Mesenchymal stem cell (in vitro differentiated cells and primary cell): ENCODE data around the gene ITIH3.

Source experiments
- DNase-seq: peaks from one replicate; pipeline ENCODE4 v3.0.0-alpha.2; 2013
- H2AFZ ChIP-seq: one replicate; pipeline ENCODE4 v1.6.1; 2013; ENCODE audit warnings: low read depth, mild to moderate bottlenecking, control low read depth, inconsistent platforms, low read length, moderate library complexity
- H2AK5ac ChIP-seq: 2 replicates; pipeline ENCODE4 v1.6.1; 2013; ENCODE audit warnings: low read length, moderate library complexity, mild to moderate bottlenecking, inconsistent platforms; ENCODE audit not compliant: severe bottlenecking
- H2BK120ac ChIP-seq: one replicate; pipeline ENCODE4 v1.6.1; 2013; ENCODE audit warnings: low read depth, mild to moderate bottlenecking, inconsistent platforms, low read length, moderate library complexity
- H2BK12ac ChIP-seq, 2 experiments: one replicate each; pipeline ENCODE4 v1.6.1; 2013; ENCODE audit warnings: inconsistent platforms in 2 of 2, low read length in 2 of 2, mild to moderate bottlenecking in 2 of 2, moderate library complexity in 2 of 2, control low read depth in 1 of 2
- H2BK15ac ChIP-seq: one replicate; pipeline ENCODE4 v1.6.1; 2013; ENCODE audit warnings: mild to moderate bottlenecking, low read depth, inconsistent platforms; ENCODE audit not compliant: poor library complexity, severe bottlenecking
- H2BK5ac ChIP-seq: 2 replicates; pipeline ENCODE4 v1.6.1; 2013; ENCODE audit warnings: low read depth, mild to moderate bottlenecking, low read length, control low read depth, inconsistent platforms; ENCODE audit not compliant: poor library complexity, severe bottlenecking
- H3K14ac ChIP-seq, 2 experiments: one replicate each; pipeline ENCODE4 v1.6.1; 2013; ENCODE audit warnings: inconsistent platforms in 2 of 2, low read length in 2 of 2, control low read depth in 1 of 2, mild to moderate bottlenecking in 1 of 2, moderate library complexity in 1 of 2
- H3K18ac ChIP-seq, 2 experiments: one replicate each; pipeline ENCODE4 v1.6.1; 2013; ENCODE audit warnings: inconsistent platforms in 2 of 2, low read length in 2 of 2, control low read depth in 1 of 2, low read depth in 1 of 2, mild to moderate bottlenecking in 1 of 2
- H3K23ac ChIP-seq, 2 experiments: one replicate each; pipeline ENCODE4 v1.6.1; 2013; ENCODE audit warnings: inconsistent platforms in 2 of 2, low read length in 2 of 2, mild to moderate bottlenecking in 2 of 2, moderate library complexity in 2 of 2, control low read depth in 1 of 2
- H3K27ac ChIP-seq: 2 replicates; pipeline ENCODE4 v1.5.1; 2013; ENCODE audit warnings: mild to moderate bottlenecking, moderate library complexity, low read length, control low read depth, inconsistent platforms; ENCODE audit not compliant: poor library complexity, severe bottlenecking
- H3K27me3 ChIP-seq, 2 experiments: 2 replicates each; pipeline versions ENCODE4 v1.6.1 to v1.7.0; 2013; ENCODE audit warnings: low read length in 2 of 2, mild to moderate bottlenecking in 2 of 2, moderate library complexity in 2 of 2, control low read depth in 1 of 2, inconsistent platforms in 1 of 2; ENCODE audit not compliant: control insufficient read depth in 1 of 2, insufficient read depth in 1 of 2
- H3K36me3 ChIP-seq, 2 experiments: 2 replicates each; pipeline versions ENCODE4 v1.6.1 to v1.7.0; 2013; ENCODE audit warnings: low read length in 2 of 2, control low read depth in 1 of 2, inconsistent platforms in 1 of 2, low read depth in 1 of 2, mild to moderate bottlenecking in 1 of 2; ENCODE audit not compliant: insufficient read depth in 2 of 2, control insufficient read depth in 1 of 2
- H3K4ac ChIP-seq, 2 experiments: one replicate each; pipeline ENCODE4 v1.6.1; 2013; ENCODE audit warnings: inconsistent platforms in 2 of 2, low read length in 2 of 2, mild to moderate bottlenecking in 2 of 2, moderate library complexity in 2 of 2, control low read depth in 1 of 2, low read depth in 1 of 2
- H3K4me1 ChIP-seq: 2 replicates; pipeline ENCODE4 v1.6.1; 2013; ENCODE audit warnings: low read depth, low read length, control low read depth; ENCODE audit not compliant: control insufficient read depth, insufficient read depth
- H3K4me2 ChIP-seq: 2 replicates; pipeline ENCODE4 v1.6.1; 2013; ENCODE audit warnings: low read length, mild to moderate bottlenecking, inconsistent platforms; ENCODE audit not compliant: poor library complexity, severe bottlenecking
- H3K4me3 ChIP-seq, 2 experiments: 2 replicates each; pipeline versions ENCODE4 v1.5.1 to v1.7.0; 2013; ENCODE audit warnings: low read length in 2 of 2, mild to moderate bottlenecking in 2 of 2, control low read depth in 1 of 2, low read depth in 1 of 2; ENCODE audit not compliant: insufficient read depth in 1 of 2
- H3K79me1 ChIP-seq: replicated peaks from 2 replicates; pipeline ENCODE4 v1.6.1; 2013; ENCODE audit warnings: mild to moderate bottlenecking, control low read depth, low read length, inconsistent platforms; ENCODE audit not compliant: poor library complexity, severe bottlenecking
- H3K9ac ChIP-seq: 2 replicates; pipeline ENCODE4 v1.7.0; 2013; ENCODE audit warnings: mild to moderate bottlenecking, low read length, moderate library complexity
- H3K9me3 ChIP-seq: 2 replicates; pipeline ENCODE4 v1.7.0; 2013; ENCODE audit warnings: mild to moderate bottlenecking, low read length; ENCODE audit not compliant: control insufficient read depth
- H4K8ac ChIP-seq: one replicate; pipeline ENCODE4 v1.6.1; 2013; ENCODE audit warnings: inconsistent platforms, mild to moderate bottlenecking, low read length, moderate library complexity
- H4K91ac ChIP-seq: one replicate; pipeline ENCODE4 v1.6.1; 2013; ENCODE audit warnings: mild to moderate bottlenecking, low read length, inconsistent platforms
- WGBS: methylation state at CpG from one replicate; pipeline ENCODE4 v1.1.7; 2013; ENCODE audit warnings: mixed read lengths; 5-methylcytosine and 5-hydroxymethylcytosine counted together

The ITIH3 gene

DNA sequence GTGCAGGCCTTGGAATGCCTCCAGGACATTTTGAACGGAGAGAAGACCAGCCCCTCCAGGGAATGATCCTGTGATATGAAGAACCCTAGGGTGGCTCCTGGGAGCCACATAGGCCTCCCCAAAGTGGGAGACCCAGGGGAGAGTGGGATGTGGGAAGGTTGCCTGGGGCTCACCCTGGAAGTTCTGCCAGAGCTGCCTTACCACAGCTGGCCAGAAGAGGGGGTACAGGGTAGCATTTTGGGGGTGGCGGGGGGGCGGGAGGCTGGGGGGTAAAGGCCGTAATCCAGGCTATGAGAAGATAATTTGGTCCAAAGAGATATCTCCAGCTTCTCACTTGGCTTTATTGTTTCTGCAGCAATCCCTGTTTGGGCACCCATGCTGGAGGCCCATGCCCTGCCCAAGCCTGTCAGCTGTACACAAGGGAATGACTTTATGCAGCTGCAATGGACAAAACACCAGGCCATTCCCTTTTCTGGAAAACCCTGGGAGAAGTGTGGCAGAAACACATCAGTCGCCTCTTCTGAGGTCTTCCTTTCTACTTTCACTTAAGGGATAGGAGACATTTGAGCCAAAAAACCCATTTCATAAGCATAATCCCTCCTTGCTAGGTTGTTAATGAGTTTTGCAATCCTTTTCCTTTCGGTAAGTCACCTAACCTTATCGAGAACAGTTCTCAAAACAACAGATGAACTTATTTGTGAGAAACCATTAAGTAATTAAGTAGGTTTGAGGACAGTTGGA is 51.3 kb downstream of the ITIH3 start:
- Histone ChIP-seq H3K4ac (no peak overlapping the region), H3K27ac (no peak overlapping the region), H3K79me1 (no peaks in the 10 kb centered on the region), H3K9me3 (no peaks in the 10 kb centered on the region), H2AFZ (no peak overlapping the region), H3K36me3 (peaks cover 44 to 55% of the 10 kb centered on the region in 2 experiments), H3K4me2 (no peak overlapping the region), H3K27me3 (no peaks in the 10 kb centered on the region), H3K4me1 (peaks cover 10% of the 10 kb centered on the region), H3K23ac (peak overlapping the region in 1 of 2 experiments; percentile 27), H4K8ac (no peak overlapping the region), H3K9ac (peak overlapping the region; percentile 17), H2BK5ac (no peak overlapping the region), H2AK5ac (no peak overlapping the region), H3K14ac (no peak overlapping the region), H2BK12ac (no peak overlapping the region), H4K91ac (no peak overlapping the region), H2BK15ac (no peak overlapping the region), H3K4me3 (no peak overlapping the region), H2BK120ac (no peak overlapping the region), H3K18ac (no peak overlapping the region)
- 84% methylated on average over 6 of the region's 7 CpGs for WGBS
- DNase-seq, result no peak

DNA sequence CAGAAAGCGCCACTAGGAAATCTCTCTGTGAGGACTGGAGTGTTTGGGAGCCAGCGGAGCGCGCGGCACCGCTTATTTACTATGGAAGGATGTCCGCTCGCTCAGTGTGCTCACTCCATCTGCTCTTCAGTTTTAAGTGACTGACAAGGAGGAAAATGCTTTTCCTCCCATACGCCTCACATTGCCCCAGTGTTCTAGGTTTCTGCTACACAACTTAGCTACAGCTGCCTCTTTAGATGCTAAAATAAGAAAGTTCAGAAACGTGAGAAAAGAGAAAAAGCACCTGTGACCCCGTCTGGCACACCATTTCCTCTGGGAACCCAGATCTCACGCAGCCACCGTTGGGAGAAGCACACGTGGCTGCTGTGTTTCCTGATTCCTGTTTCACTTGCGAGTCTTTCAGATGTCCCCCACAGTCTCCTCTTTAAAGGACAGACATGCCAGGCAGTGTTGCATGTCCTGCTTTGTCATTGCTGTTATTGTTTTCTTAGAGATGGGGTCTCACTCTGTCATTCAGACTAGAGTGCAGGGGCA is 51.9 kb downstream of the ITIH3 start:
- peaks cover 47 to 54% of the 10 kb centered on the region in 2 experiments for H3K36me3 ChIP-seq
- H2AFZ ChIP-seq, result no peak overlapping the region
- H3K23ac ChIP-seq, result no peak overlapping the region
- H3K27ac ChIP-seq, result no peak overlapping the region
- H3K9ac ChIP-seq, result no peak overlapping the region
- H3K4me3 ChIP-seq, result no peak overlapping the region
- H3K9me3 ChIP-seq, result no peaks in the 10 kb centered on the region
- no peak overlapping the region for H2BK120ac ChIP-seq
- no peak overlapping the region for H4K91ac ChIP-seq
- H2AK5ac ChIP-seq, result no peak overlapping the region
- no peaks in the 10 kb centered on the region for H3K27me3 ChIP-seq
- H2BK5ac ChIP-seq, result no peak overlapping the region
- peaks cover 4% of the 10 kb centered on the region for H3K4me1 ChIP-seq
- no peak overlapping the region for H3K18ac ChIP-seq
- H3K14ac ChIP-seq, result no peak overlapping the region
- no peak overlapping the region for H3K4me2 ChIP-seq
- H4K8ac ChIP-seq, result no peak overlapping the region
- no peak overlapping the region for H3K4ac ChIP-seq
- no peak overlapping the region for H2BK15ac ChIP-seq
- no peaks in the 10 kb centered on the region for H3K79me1 ChIP-seq
- no peak overlapping the region for H2BK12ac ChIP-seq
- no peak for DNase-seq
- 79% methylated on average over 14 of the region's 15 CpGs for whole genome bisulfite sequencing

DNA sequence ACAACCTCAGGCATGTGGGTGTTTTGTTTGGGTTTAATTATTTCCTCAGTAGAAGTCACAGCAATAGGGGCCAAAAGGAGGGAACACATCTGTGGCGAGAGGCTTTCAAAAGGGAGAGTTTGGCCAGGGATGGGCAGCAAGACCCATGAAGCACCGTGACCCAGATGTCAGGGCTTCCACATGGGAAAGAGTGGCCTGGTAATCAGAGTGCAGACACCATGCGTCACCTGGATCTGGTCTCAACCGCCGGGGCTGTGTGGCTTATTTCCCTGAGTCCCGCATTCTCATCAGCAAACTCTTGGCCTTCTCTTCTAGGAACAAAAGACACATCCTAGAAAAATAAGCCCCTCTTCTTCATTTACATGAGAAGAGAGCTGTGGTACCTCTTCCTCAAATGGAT is 52.6 kb downstream of the ITIH3 start:
- H3K27me3 ChIP-seq, result no peaks in the 10 kb centered on the region
- no peak for DNase-seq

DNA sequence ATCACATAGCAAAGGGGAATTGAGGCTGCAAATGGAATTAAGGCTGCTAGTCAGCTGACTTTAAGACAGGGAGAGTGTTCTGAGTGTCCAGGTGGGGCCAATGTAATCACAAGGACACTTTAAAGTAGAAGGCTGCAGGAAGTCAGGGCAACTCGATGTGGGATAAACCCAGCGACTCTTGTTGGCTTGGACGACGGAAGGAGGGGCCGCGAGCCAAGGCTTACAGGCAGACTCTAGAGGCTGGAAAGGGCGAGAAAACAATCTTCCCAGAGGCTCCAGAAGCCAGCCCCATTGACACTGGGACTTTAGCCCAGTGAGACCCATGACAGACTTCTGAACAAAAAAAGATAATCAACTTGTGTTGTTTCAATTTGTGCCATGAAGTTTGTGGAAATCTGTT is 53.1 kb downstream of the ITIH3 start:
- Histone ChIP-seq H3K23ac (no peak overlapping the region), H3K9me3 (no peaks in the 10 kb centered on the region), H3K4me1 (peaks cover 1% of the 10 kb centered on the region)

More for the DNA sequence above, 52.6 kb downstream of the ITIH3 start:
- Histone ChIP-seq H4K91ac (no peak overlapping the region), H2BK5ac (no peak overlapping the region), H2AFZ (no peak overlapping the region), H3K4me3 (no peak overlapping the region), H3K14ac (no peak overlapping the region), H3K9ac (no peak overlapping the region), H3K4ac (no peak overlapping the region), H3K9me3 (no peaks in the 10 kb centered on the region), H3K4me1 (peaks cover 1% of the 10 kb centered on the region), H2AK5ac (no peak overlapping the region), H2BK120ac (no peak overlapping the region), H3K27ac (no peak overlapping the region), H3K79me1 (no peaks in the 10 kb centered on the region), H4K8ac (no peak overlapping the region), H3K18ac (no peak overlapping the region), H3K4me2 (no peak overlapping the region), H3K23ac (no peak overlapping the region), H3K36me3 (peaks cover 45 to 54% of the 10 kb centered on the region in 2 experiments), H2BK15ac (no peak overlapping the region), H2BK12ac (no peak overlapping the region)
- 100% methylated on average over 6 of the region's 6 CpGs for WGBS

More for the DNA sequence above, 53.1 kb downstream of the ITIH3 start:
- Histone ChIP-seq H3K4me2 (no peak overlapping the region), H3K9ac (no peak overlapping the region), H3K14ac (no peak overlapping the region), H2AK5ac (no peak overlapping the region), H3K27me3 (no peaks in the 10 kb centered on the region), H3K36me3 (peaks cover 42 to 54% of the 10 kb centered on the region in 2 experiments), H3K4ac (no peak overlapping the region), H2BK15ac (no peak overlapping the region), H4K91ac (no peak overlapping the region), H2AFZ (no peak overlapping the region), H3K18ac (no peak overlapping the region), H2BK120ac (no peak overlapping the region), H2BK12ac (no peak overlapping the region), H3K27ac (no peak overlapping the region), H4K8ac (no peak overlapping the region), H3K4me3 (no peak overlapping the region), H2BK5ac (no peak overlapping the region), H3K79me1 (no peaks in the 10 kb centered on the region)
- no peak for DNase-seq
- WGBS, result 98% methylated on average over 6 of the region's 7 CpGs
